ENCODE results near the gene HCN2.

Gene HCN2

DNA sequence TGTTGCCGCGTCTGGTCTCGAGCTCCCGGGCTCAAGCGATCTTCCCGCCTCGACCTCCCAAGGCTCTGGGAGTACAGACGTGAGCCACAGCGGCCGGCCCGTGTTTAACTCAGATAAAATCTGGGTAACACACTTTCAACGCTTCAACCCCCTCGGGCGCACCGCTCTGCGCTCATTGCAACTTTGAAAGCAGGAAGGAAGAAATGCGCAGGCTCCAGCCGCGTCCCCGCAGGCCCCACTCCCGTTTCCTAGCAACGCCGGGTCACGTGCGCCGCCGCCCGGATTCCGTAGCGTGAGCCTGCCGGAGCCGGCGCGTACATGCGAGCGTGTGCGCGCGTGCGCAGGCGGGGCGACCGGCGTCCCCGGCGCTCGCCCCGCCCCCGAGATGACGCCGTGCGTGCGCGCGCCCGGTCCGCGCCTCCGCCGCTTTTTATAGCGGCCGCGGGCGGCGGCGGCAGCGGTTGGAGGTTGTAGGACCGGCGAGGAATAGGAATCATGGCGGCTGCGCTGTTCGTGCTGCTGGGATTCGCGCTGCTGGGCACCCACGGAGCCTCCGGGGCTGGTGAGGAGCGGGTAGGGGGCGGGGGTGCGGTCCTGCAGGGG, 17.4 kb upstream of the HCN2 start, which contains the start of gene BSG (continued):
- TF ChIP-seq ZNF148 (tag by site-specific recombination; IDR thresholded peaks at IDR 0.05; ENCODE audit: borderline replicate concordance) (no peak), KLF17 (tag by site-specific recombination; IDR thresholded peaks at IDR 0.05) (no peak), ZNF184 (tag by site-specific recombination; IDR thresholded peaks at IDR 0.05) (no peak), ZNF132 (tag by site-specific recombination; IDR thresholded peaks at IDR 0.05; ENCODE audit: borderline replicate concordance) (no peak), ZNF350 (tag by site-specific recombination; IDR thresholded peaks at IDR 0.05) (no peak), ZNF280C (tag by site-specific recombination; IDR thresholded peaks at IDR 0.05) (no peak), ZNF280D (tag by site-specific recombination; IDR thresholded peaks at IDR 0.05) (no peak), ZNF544 (tag by site-specific recombination; IDR thresholded peaks at IDR 0.05) (no peak), ZNF664 (tag by site-specific recombination; IDR thresholded peaks at IDR 0.05) (no peak), GFI1B (tag by site-specific recombination; IDR thresholded peaks at IDR 0.05) (no peak), ZNF366 (tag by site-specific recombination; conservative IDR thresholded peaks at IDR 0.05) (peak; percentile 57), GLIS2 (tag by site-specific recombination; IDR thresholded peaks at IDR 0.05) (no peak), ZBTB48 (tag by site-specific recombination; IDR thresholded peaks at IDR 0.05) (no peak), ZNF112 (tag by site-specific recombination; IDR thresholded peaks at IDR 0.05) (no peak), KLF10 (tag by site-specific recombination; IDR thresholded peaks at IDR 0.05) (no peak), ZNF175 (tag by site-specific recombination; IDR thresholded peaks at IDR 0.05) (no peak), PRDM1 (tag by site-specific recombination; IDR thresholded peaks at IDR 0.05) (no peak), ZNF561 (tag by site-specific recombination; IDR thresholded peaks at IDR 0.05; ENCODE audit: borderline replicate concordance) (peak; percentile 41; the same call in 1 of the 2 replicates), ZNF48 (tag by site-specific recombination; IDR thresholded peaks at IDR 0.05) (no peak), YY2 (tag by site-specific recombination; IDR thresholded peaks at IDR 0.05) (0 out of 2 replicates have a peak, but pooled peaks have one; percentile 23), ZNF639 (tag by site-specific recombination; IDR thresholded peaks at IDR 0.05) (no peak), OSR2 (tag by site-specific recombination; IDR thresholded peaks at IDR 0.05) (no peak), SP3 (tag by site-specific recombination; IDR thresholded peaks at IDR 0.05) (no peak), ZNF10 (tag by site-specific recombination; IDR thresholded peaks at IDR 0.05) (no peak), ZNF768 (tag by site-specific recombination; IDR thresholded peaks at IDR 0.05) (no peak), ZNF146 (tag by site-specific recombination; IDR thresholded peaks at IDR 0.05) (no peak)
- TF ChIP-seq, protein P1, sequence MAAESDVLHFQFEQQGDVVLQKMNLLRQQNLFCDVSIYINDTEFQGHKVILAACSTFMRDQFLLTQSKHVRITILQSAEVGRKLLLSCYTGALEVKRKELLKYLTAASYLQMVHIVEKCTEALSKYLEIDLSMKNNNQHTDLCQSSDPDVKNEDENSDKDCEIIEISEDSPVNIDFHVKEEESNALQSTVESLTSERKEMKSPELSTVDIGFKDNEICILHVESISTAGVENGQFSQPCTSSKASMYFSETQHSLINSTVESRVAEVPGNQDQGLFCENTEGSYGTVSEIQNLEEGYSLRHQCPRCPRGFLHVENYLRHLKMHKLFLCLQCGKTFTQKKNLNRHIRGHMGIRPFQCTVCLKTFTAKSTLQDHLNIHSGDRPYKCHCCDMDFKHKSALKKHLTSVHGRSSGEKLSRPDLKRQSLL (tag by site-specific recombination; IDR thresholded peaks at IDR 0.05) = peak; percentile 71; the same call in 1 of the 2 replicates
- TF ChIP-seq, protein P2, sequence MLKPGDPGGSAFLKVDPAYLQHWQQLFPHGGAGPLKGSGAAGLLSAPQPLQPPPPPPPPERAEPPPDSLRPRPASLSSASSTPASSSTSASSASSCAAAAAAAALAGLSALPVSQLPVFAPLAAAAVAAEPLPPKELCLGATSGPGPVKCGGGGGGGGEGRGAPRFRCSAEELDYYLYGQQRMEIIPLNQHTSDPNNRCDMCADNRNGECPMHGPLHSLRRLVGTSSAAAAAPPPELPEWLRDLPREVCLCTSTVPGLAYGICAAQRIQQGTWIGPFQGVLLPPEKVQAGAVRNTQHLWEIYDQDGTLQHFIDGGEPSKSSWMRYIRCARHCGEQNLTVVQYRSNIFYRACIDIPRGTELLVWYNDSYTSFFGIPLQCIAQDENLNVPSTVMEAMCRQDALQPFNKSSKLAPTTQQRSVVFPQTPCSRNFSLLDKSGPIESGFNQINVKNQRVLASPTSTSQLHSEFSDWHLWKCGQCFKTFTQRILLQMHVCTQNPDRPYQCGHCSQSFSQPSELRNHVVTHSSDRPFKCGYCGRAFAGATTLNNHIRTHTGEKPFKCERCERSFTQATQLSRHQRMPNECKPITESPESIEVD (tag by site-specific recombination; IDR thresholded peaks at IDR 0.05) = no peak
